Pancreas (tissue), 10 donors: Measurements from ENCODE around the gene DCDC2B. TPM values are rescaled to one million over a fixed set of nuclear protein-coding genes. Genes with fewer than 3 reads are reported as not detected.

Experiments used
- ATAC-seq, 4 donors: fragments of 200-7000 bp; cut with Tn5 transposase; one replicate each; pipeline versions ENCODE4 v1.8.0 to v1.9.1; 2020; ENCODE audit warnings: mild to moderate bottlenecking in 4 of 4, moderate library complexity in 4 of 4
- DNase-seq, 6 donors: peaks; one replicate each; pipeline ENCODE4 v3.0.0-alpha.2; 2020
- FAIRE-seq: peaks from 2 replicates; lab custom pipeline; 2012; peaks lifted over from hg19 to GRCh38; lab: Jason Lieb, UNC
- H3K27ac ChIP-seq, 4 donors: fragments of 200-600 bp; sonication (generic); 1 replicate in 3 of 4; 2 replicates in 1 of 4; pipeline versions ENCODE4 v1.5.0 to v1.8.0; 2020
- H3K27me3 ChIP-seq, 4 donors: fragments of 200-600 bp; one replicate each; pipeline ENCODE4 v1.8.0; 2021
- H3K36me3 ChIP-seq, 3 donors: fragments of 200-600 bp; sonication (generic) in 1 of 3; one replicate each; pipeline versions ENCODE4 v1.5.0 to v1.8.0; 2020 to 2021
- H3K4me1 ChIP-seq, 3 donors: fragments of 200-600 bp; one replicate each; pipeline ENCODE4 v1.8.0; 2021
- H3K4me3 ChIP-seq, 4 donors: fragments of 200-600 bp; sonication (generic) in 2 of 4; one replicate each; pipeline versions ENCODE4 v1.5.0 to v1.8.0; 2020 to 2021
- H3K9me3 ChIP-seq, 4 donors: fragments of 200-600 bp; one replicate each; pipeline ENCODE4 v1.8.0; 2021
- WGBS, 2 donors: extraction: QIAGEN DNeasy Blood & Tissue Kit; methylation state at CpG; one replicate each; pipeline ENCODE4 v1.1.7; 2013; 5-methylcytosine and 5-hydroxymethylcytosine counted together
- intact Hi-C, 3 donors: fragments of 100-400 bp; cut with DNase I; formaldehyde crosslinking; loops; one replicate each; pipeline versions ENCODE4 v1.11.1 to v1.14.2; 2022
- polyA plus RNA-seq, 2 donors: library from polyadenylated mRNA; stranded (reverse); fragments of 200-250 nt; gene quantifications; one replicate each; pipeline ENCODE4 v1.2.3, GENCODE V29; 2013
- total RNA-seq, 6 donors: library from RNA; stranded (reverse); fragmentation: NEBNext Ultra II Directional in 4 of 6; extraction: Animal tissue kit (Norgen Biotek cat#: 25700) in 4 of 6; gene quantifications; one replicate each; pipeline versions ENCODE4 v1.2.1 to v1.2.4, GENCODE V29; 2021 to 2023
- TF ChIP-seq, protein P1 (sequence below), 4 donors: fragments of 200-600 bp; sonication (generic) in 3 of 4; IDR thresholded peaks; one replicate each; pipeline versions ENCODE4 v1.5.0 to v1.8.0; 2021; ENCODE audit warnings: antibody characterized with exemption in 4 of 4
- donor health status: healthy with polysubstance abuse.
- donor health status: DM: no; HTN: no; CAD: no; lungs with moderate emphysema.
- donor health status: DM: no; HTN: no; CAD: no.
- donor health status: control.
- donor health status: control.
- donor health status: Bipolar disorder and iron deficiency.
- donor health status: DM: yes; HTN: yes; CAD: no.
- donor health status: DM: no; HTN: no; CAD: no.
- donor health status: DM: no; HTN: no; CAD: no.
- donor health status: DM: yes; HTN: yes; CAD: no.

DCDC2B gene
- total and polyA plus RNA-seq, 8 donors: 0.05 to 0.11 TPM; not detected in 6

DNA sequence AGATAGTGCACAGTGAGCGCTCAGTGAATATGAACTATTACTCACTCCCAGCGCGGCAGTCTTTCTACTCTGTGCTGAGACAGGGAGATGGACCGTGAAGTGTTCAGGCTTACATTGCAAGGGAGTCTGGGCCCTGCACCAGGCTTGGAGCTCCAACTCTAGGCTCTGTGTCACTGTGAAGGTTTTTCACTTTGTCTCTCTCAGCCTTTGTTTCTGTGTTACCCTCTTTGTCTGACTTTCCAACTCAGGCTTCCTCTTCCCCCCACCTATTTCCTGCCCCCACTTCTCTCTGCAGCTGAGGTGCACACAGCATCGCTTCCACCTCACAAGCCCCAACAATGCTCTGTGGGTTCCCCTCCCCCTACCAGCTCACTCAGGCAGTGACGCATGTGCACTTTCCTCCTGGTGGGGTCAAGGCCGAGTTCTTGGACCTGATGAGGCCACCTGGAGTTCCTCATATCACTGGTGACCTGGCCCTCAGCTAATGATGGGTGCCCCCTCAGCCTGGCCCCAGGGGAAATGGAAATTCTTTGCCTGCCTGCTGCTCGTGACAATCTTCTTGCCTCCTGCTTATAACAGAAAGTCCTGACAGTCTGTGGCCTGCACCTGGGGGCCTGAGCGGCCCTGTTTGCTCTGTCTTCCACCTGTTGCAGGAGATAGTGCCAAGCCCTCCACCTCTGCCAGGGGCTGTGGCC lies 41.1 kb downstream of the DCDC2B start:
- DNase-seq (peak in 1 of 6 donors; percentile 64), FAIRE-seq (no peak), ATAC-seq (peak in 3 of 4 donors; percentile 13 to 18 (median 15))
- TF ChIP-seq, protein P1, sequence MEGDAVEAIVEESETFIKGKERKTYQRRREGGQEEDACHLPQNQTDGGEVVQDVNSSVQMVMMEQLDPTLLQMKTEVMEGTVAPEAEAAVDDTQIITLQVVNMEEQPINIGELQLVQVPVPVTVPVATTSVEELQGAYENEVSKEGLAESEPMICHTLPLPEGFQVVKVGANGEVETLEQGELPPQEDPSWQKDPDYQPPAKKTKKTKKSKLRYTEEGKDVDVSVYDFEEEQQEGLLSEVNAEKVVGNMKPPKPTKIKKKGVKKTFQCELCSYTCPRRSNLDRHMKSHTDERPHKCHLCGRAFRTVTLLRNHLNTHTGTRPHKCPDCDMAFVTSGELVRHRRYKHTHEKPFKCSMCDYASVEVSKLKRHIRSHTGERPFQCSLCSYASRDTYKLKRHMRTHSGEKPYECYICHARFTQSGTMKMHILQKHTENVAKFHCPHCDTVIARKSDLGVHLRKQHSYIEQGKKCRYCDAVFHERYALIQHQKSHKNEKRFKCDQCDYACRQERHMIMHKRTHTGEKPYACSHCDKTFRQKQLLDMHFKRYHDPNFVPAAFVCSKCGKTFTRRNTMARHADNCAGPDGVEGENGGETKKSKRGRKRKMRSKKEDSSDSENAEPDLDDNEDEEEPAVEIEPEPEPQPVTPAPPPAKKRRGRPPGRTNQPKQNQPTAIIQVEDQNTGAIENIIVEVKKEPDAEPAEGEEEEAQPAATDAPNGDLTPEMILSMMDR (IDR thresholded peaks at IDR 0.05): no peak
- H3K9me3 ChIP-seq: no peaks in the 10 kb centered on the region
- no peak overlapping the region for H3K4me3 ChIP-seq
- intact Hi-C loops: no loop called here
- H3K36me3 ChIP-seq: no peaks in the 10 kb centered on the region
- peak overlapping the region in 1 of 4 donors; percentile 37 for H3K27ac ChIP-seq
- no peaks in the 10 kb centered on the region for H3K27me3 ChIP-seq
- 57 to 58% methylated on average over 9 of the region's 9 CpGs for WGBS, 2 donors
- peaks cover 0 to 5% (median 0%) of the 10 kb centered on the region in 3 donors for H3K4me1 ChIP-seq

DNA sequence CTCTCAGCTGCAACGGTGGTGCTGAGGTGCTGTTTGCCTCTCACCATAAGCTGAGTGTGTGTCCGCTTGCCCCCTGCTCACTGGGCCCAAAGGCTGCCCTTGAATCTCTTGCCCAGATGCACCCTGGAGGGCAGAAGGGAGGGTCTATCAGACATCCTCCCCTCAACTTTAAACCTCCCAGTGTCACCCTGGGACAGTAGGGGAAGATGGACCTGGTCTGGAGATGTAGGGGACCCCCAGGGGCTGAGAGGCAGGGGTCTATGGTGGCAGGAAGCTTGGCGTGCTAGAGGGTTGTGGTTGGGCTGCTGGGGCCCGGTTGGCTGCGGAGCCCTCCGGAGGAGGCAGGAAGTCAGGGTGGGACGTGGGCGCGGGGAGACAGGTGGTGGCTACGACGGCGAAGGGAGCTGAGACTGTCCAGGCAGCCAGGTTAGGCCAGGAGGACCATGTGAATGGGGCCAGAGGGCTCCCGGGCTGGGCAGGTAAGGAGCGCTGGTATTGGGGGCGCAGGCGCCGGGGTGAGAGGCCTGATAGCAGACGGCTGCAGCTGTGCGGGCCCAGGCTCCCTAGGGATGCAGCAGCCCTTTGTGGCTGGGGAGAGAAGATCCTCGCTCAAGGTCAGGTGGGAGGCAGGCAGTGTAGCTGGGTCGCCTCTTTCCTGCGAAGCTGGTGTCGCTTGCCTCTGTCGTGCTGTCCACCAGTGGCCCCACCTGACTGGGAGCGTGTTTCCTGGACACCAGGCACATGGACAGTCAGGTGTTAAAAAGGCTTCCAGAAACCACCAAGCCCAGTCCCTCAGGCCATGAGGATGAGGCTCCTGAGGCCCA lies 42.2 kb downstream of the DCDC2B start, which contains the start of gene LCK:
LCK (plus strand) TSS at position 373 of the 824 bp plus-strand sequence. CDS start 23,065 bp downstream, outside the sequence.
- Histone ChIP-seq H3K27ac (no peak within 1 kb of the TSS), H3K36me3 (no peaks in the 10 kb centered on the region), H3K4me1 (peaks cover 0 to 5% (median 0%) of the 10 kb centered on the region in 3 donors), H3K9me3 (no peaks in the 10 kb centered on the region), H3K4me3 (no peak within 1 kb of the TSS), H3K27me3 (no peaks in the 10 kb centered on the region)
- FAIRE-seq: no peak
- WGBS, 2 donors: 77 to 86% methylated on average over 25 of the region's 25 CpGs
- no peak for DNase-seq
- intact Hi-C loops: no loop called here
- ATAC-seq: no peak
- TF ChIP-seq, protein P1 (IDR thresholded peaks at IDR 0.05): no peak

DNA sequence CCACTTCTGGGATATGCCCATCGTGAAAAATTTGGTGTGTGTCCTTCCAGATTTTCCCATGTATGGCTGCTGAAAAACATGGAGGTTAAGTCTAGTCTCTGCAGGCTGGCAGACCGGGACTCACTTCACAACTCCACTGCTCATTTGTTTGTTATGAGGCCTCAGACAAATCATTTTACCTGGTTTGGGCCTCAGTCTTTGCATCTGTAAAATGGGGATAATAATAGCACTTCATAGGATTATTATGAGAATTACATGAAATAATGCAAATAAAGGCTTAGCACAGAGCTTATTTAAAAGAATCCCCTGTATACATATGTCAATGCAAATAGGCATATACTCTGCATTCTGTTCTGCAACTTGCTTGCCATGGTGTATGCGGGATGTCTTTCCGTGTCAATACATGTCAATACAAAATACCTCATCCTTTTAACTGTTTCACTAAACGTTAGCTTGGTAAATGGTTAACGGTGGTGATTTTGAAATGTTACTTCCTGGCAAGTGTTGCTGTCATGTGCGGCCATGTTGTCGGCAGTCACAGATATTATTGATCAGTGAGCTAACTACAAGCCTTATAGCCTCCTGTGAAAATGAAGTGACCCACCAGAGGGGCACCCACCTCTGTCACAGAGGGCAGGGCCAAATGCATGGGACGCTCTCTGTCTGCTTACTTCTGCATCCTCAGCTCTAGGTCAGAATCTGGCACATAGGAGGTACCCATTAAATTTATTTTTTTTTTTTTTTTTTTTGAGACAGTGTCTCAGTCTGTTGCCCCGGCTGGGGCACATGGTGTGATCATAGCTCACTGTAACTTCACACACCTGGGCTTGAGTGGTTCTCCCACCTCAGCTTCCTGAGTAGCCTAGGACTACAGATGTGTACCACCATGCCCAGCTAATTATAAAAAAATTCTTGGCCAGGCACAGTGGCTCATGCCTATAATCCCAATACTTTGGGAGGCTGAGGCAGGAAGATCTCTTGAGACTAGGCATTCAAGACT lies 46.5 kb downstream of the DCDC2B start:
- no peak for FAIRE-seq
- Histone ChIP-seq H3K9me3 (no peaks in the 10 kb centered on the region), H3K4me3 (no peak overlapping the region), H3K27me3 (no peaks in the 10 kb centered on the region), H3K27ac (no peak overlapping the region), H3K4me1 (no peaks in the 10 kb centered on the region), H3K36me3 (no peaks in the 10 kb centered on the region)
- TF ChIP-seq, protein P1 (IDR thresholded peaks at IDR 0.05): no peak
- no peak for DNase-seq
- intact Hi-C loops: no loop called here
- ATAC-seq: no peak
- 62 to 66% methylated on average over 10 of the region's 10 CpGs for WGBS, 2 donors

DNA sequence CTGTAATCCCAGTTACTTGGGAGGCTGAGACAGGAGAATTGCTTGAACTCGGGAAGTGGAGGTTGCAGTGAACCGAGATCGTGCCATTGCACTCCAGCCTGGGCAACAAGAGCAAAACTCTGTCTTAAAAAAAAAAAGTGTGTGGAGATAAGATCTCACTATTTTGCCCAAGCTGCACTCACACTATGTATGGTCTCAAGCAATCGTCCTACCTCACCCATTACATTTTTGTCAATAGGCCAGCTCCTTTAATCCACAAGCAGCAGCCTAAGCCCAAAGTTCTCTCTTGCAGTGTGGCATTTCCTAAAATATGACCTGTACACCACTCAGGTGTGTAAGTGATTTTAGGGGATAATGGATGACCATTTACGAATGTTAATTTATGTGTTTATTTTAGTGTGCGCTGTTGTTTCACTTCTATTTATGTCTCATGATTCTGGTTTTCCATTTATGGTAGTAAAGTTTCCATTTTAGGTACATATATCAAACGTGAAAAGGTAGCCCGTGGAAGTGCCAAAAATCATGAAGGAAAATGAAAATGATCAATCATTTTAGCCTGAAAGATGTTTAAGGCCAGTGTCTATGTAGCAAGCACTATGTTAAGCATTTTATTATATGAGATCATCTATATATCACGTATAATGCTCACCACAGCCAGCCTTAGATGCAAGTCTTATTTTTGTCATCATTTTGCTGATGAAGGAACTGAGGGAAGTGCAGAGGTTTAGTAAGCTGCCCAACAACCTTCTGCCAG lies 47.8 kb downstream of the DCDC2B start:
- H3K4me3 ChIP-seq: no peak overlapping the region
- TF ChIP-seq, protein P1 (IDR thresholded peaks at IDR 0.05): no peak
- WGBS, 2 donors: 71 to 73% methylated on average over 9 of the region's 9 CpGs

More for the DNA sequence above, 47.8 kb downstream of the DCDC2B start:
- no peaks in the 10 kb centered on the region for H3K36me3 ChIP-seq
- ATAC-seq: no peak
- H3K27me3 ChIP-seq: no peaks in the 10 kb centered on the region
- no peak for DNase-seq
- H3K9me3 ChIP-seq: no peaks in the 10 kb centered on the region
- intact Hi-C loops: no loop called here
- no peak for FAIRE-seq
- H3K4me1 ChIP-seq: no peaks in the 10 kb centered on the region
- H3K27ac ChIP-seq: no peak overlapping the region
